Measurements from ENCODE around the gene MX2. TPM values are rescaled to one million over a fixed set of nuclear protein-coding genes. Genes with fewer than 3 reads are reported as not detected.

Gene MX2
- total and polyA plus RNA-seq, 3 donors from 2014 or later: 8.4 to 12.8 (median 10.1) TPM

DNA sequence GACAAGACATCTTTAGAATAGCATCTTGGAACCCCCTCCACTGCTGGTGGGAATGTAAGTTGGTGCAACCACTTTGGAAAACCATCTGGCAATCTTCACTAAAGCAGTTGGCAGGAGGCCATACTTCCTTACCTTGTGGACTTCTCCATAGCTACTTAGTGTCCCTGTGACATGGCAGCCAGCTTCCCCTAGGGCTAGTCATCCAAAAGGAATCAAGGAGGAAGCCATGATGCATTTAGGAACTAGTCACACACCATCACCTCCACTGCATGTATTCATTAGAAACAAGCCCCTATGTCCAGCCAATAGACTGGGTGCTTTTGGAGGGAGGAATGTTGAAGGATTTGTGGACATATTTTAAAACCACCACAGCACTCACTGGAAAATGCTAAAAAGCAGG, 19.9 kb downstream of the MX2 start:
- intact Hi-C loops (cut with DNase I; ENCODE audit: low total_unique reads): no loop called here

DNA sequence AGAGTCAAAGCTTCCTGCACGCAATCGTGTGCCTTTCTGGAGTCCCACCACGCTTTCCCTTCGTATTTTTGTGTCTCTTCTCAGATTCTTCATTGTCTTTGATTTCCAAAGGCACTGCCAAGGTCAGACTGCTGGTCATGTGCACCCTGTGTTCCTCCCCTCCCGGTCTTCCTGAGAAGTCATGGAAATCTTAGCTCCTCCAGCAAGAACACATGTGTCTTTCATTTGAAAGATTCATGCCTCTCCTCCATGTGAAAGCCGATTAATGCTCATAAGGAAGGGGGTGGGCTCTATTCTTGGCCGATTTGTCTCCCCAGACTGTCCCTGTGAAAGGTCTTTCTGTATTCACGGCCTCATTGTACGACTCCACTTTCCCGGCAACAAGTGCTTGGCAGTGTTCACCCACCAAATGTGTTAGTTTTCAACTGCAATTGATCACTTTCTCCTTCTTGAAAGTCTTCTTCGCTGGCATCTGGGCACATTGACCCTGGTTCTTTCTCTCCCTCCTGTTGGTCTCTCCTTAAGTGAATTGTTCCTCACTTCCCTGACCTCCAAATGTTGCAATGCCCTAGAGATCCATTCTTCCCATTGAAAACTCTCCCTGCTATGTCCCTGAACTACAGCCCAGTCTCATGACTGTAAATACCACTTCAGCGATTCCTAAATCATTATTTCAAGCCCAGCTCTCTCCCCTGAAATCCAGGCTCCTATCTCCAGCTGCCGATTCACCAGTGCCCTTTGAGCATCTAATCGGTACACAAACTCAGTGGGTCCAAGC, 25.4 kb downstream of the MX2 start:
- WGBS, 2 donors: 45 to 62% methylated on average over 14 of the region's 14 CpGs
- DNase-seq: peak; percentile 58

More for the DNA sequence above, 19.9 kb downstream of the MX2 start:
- no peak for TF ChIP-seq POLR2A (IDR thresholded peaks at IDR 0.05)
- TF ChIP-seq, protein P1, sequence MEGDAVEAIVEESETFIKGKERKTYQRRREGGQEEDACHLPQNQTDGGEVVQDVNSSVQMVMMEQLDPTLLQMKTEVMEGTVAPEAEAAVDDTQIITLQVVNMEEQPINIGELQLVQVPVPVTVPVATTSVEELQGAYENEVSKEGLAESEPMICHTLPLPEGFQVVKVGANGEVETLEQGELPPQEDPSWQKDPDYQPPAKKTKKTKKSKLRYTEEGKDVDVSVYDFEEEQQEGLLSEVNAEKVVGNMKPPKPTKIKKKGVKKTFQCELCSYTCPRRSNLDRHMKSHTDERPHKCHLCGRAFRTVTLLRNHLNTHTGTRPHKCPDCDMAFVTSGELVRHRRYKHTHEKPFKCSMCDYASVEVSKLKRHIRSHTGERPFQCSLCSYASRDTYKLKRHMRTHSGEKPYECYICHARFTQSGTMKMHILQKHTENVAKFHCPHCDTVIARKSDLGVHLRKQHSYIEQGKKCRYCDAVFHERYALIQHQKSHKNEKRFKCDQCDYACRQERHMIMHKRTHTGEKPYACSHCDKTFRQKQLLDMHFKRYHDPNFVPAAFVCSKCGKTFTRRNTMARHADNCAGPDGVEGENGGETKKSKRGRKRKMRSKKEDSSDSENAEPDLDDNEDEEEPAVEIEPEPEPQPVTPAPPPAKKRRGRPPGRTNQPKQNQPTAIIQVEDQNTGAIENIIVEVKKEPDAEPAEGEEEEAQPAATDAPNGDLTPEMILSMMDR (IDR thresholded peaks at IDR 0.05): no peak
- no peak overlapping the region for H3K4me3 ChIP-seq
- no peak for DNase-seq
- H3K27ac ChIP-seq: no peak overlapping the region
- H3K36me3 ChIP-seq (ENCODE audit: low read depth, missing control alignments): no peaks in the 10 kb centered on the region
- no peaks in the 10 kb centered on the region for H3K27me3 ChIP-seq
- H3K9me3 ChIP-seq: no peaks in the 10 kb centered on the region
- peaks cover 4% of the 10 kb centered on the region for H3K4me1 ChIP-seq

DNA sequence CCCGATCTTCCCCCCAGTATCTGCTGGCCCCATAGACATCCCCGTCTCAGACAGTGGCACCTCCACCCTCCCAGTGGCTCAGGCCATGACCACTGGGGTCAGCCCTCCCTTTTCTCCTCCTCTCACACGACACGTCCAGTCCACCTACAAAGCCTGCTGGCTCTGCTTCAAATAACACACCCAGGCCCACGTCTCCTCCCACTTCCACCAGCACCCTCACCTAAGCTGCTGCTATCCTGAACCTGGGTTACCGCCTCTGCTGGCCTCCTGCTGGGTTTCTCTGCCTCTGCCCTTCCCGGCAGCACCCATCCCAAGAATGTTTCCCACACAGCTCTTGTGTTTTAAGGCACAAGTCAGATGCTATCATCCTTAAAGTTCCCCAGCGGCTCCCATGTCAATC, 26.0 kb downstream of the MX2 start:
- WGBS, 2 donors: 86 to 90% methylated on average over 8 of the region's 8 CpGs
- no peaks in the 10 kb centered on the region for H3K27me3 ChIP-seq
- no peaks in the 10 kb centered on the region for H3K36me3 ChIP-seq (ENCODE audit: low read depth, missing control alignments)
- no peak overlapping the region for H3K4me3 ChIP-seq
- TF ChIP-seq POLR2A (IDR thresholded peaks at IDR 0.05): no peak
- TF ChIP-seq, protein P1 (IDR thresholded peaks at IDR 0.05): no peak
- H3K27ac ChIP-seq: no peak overlapping the region
- DNase-seq: no peak
- intact Hi-C loops (cut with DNase I; ENCODE audit: low total_unique reads): no loop called here
- H3K9me3 ChIP-seq: no peaks in the 10 kb centered on the region
- H3K4me1 ChIP-seq: peaks cover 12% of the 10 kb centered on the region

More for the DNA sequence above, 25.4 kb downstream of the MX2 start:
- Histone ChIP-seq H3K36me3 (ENCODE audit: low read depth, missing control alignments) (no peaks in the 10 kb centered on the region), H3K27me3 (no peaks in the 10 kb centered on the region), H3K27ac (no peak overlapping the region), H3K9me3 (no peaks in the 10 kb centered on the region), H3K4me1 (peaks cover 12% of the 10 kb centered on the region), H3K4me3 (no peak overlapping the region)
- TF ChIP-seq, protein P1 (IDR thresholded peaks at IDR 0.05): no peak
- no peak for TF ChIP-seq POLR2A (IDR thresholded peaks at IDR 0.05)
- intact Hi-C loops (cut with DNase I; ENCODE audit: low total_unique reads): no loop called here

GRCh38 chr21:41388259-41388658, 26.4 kb downstream of the MX2 start:
- DNase-seq: no peak
- Histone ChIP-seq H3K9me3 (no peaks in the 10 kb centered on the region), H3K36me3 (ENCODE audit: low read depth, missing control alignments) (no peaks in the 10 kb centered on the region), H3K4me3 (no peak overlapping the region), H3K4me1 (peaks cover 12% of the 10 kb centered on the region), H3K27ac (no peak overlapping the region), H3K27me3 (no peaks in the 10 kb centered on the region)
- WGBS, 2 donors: 94 to 95% methylated on average over 14 of the region's 14 CpGs
- TF ChIP-seq, protein P1 (IDR thresholded peaks at IDR 0.05): no peak
- no peak for TF ChIP-seq POLR2A (IDR thresholded peaks at IDR 0.05)
- intact Hi-C loops (cut with DNase I; ENCODE audit: low total_unique reads): no loop called here
